DND-41 (cell line): ENCODE results near the gene RAI2.

Experiments
- EZH2 ChIP-seq: IDR thresholded peaks from 3 replicates; pipeline ENCODE4 v1.6.1; 2012; ENCODE audit warnings: borderline replicate concordance, low read depth, mild to moderate bottlenecking, moderate library complexity, low read length, inconsistent platforms; ENCODE audit not compliant: severe bottlenecking
- TF ChIP-seq, protein P1 (sequence below): IDR thresholded peaks from 2 replicates; pipeline ENCODE4 v1.5.1; 2012; ENCODE audit warnings: borderline replicate concordance, low read length, moderate library complexity, mild to moderate bottlenecking; ENCODE audit not compliant: poor library complexity, severe bottlenecking; ENCODE audit errors: extremely low read depth

DNA sequence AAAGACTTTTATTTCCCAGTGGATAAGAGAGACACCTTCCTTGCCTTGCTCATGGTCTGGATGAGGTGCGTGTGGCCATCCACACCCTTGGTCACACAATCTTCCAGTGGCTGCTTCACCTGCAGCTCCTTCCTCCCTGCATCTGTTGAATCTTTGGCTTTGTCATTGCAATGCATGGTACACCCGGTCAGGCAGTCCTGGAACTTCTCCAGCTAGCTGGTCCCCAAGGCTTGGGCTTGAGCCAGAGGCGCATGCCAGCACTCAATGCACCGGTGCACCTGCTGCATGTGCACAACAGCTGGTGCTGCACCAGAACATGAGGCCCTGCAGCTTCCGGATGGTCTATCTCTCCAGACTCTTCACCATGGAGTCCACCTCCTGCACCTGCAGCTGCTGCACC is 92.1 kb downstream of the RAI2 start:
- TF ChIP-seq, protein P1, sequence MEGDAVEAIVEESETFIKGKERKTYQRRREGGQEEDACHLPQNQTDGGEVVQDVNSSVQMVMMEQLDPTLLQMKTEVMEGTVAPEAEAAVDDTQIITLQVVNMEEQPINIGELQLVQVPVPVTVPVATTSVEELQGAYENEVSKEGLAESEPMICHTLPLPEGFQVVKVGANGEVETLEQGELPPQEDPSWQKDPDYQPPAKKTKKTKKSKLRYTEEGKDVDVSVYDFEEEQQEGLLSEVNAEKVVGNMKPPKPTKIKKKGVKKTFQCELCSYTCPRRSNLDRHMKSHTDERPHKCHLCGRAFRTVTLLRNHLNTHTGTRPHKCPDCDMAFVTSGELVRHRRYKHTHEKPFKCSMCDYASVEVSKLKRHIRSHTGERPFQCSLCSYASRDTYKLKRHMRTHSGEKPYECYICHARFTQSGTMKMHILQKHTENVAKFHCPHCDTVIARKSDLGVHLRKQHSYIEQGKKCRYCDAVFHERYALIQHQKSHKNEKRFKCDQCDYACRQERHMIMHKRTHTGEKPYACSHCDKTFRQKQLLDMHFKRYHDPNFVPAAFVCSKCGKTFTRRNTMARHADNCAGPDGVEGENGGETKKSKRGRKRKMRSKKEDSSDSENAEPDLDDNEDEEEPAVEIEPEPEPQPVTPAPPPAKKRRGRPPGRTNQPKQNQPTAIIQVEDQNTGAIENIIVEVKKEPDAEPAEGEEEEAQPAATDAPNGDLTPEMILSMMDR, result no peak
- no peak for TF ChIP-seq EZH2
